Panc1 (cell line): ENCODE measurements around the gene GCNT4. TPM values are rescaled to one million over a fixed set of nuclear protein-coding genes. Genes with fewer than 3 reads are reported as not detected.

ENCODE experiments used
- ATAC-seq: fragments of 200-7000 bp; cut with Tn5 transposase; 2 replicates; pipeline ENCODE4 v1.9.1; 2020; ENCODE audit warnings: mild to moderate bottlenecking, moderate library complexity
- BruUV-seq: library from RNA; stranded (reverse); fragments of 400-500 nt; replicated peaks from 2 replicates; lab custom pipeline; 2021; lab: Mats Ljungman, UMichigan
- CTCF ChIA-PET: fragments of 300-600 bp; sonication (Branson Sonifier 250); formaldehyde crosslinking; loops from one replicate; lab custom pipeline; 2022; ENCODE audit warnings: antibody characterized with exemption; lab: Charles Lee
- POLR2A ChIA-PET: fragments of 300-600 bp; sonication (Branson Sonifier 250); formaldehyde crosslinking; loops from one replicate; lab custom pipeline; 2022; ENCODE audit warnings: antibody characterized with exemption; lab: Charles Lee
- DNase-seq: peaks from one replicate; pipeline ENCODE4 v3.0.0-alpha.2; 2010; ENCODE audit warnings: low read depth, low spot score
- H3K27ac ChIP-seq: 2 replicates; pipeline ENCODE4 v1.5.1; 2011; ENCODE audit warnings: mild to moderate bottlenecking, low read length, inconsistent platforms
- H3K27me3 ChIP-seq: fragments of 200-500 bp; sonication (Bioruptor generic); 2 replicates; pipeline ENCODE4 v1.6.0; 2014; ENCODE audit warnings: low read length, inconsistent platforms; ENCODE audit not compliant: control insufficient read depth, insufficient read depth
- H3K36me3 ChIP-seq: fragments of 200-500 bp; sonication (Bioruptor generic); 2 replicates; pipeline ENCODE4 v1.5.1; 2014; ENCODE audit warnings: inconsistent platforms, mild to moderate bottlenecking, low read length, moderate library complexity; ENCODE audit not compliant: control insufficient read depth, insufficient read depth
- H3K4me1 ChIP-seq: 2 replicates; pipeline ENCODE4 v1.5.1; 2011; ENCODE audit warnings: inconsistent platforms, mild to moderate bottlenecking, low read length, moderate library complexity; ENCODE audit not compliant: control insufficient read depth, insufficient read depth
- H3K4me3 ChIP-seq, 2 experiments: 2 replicates each; pipeline ENCODE4 v1.5.1; 2011 to 2012; ENCODE audit warnings: low read depth in 2 of 2, low read length in 2 of 2, mild to moderate bottlenecking in 2 of 2, inconsistent platforms in 1 of 2, moderate library complexity in 1 of 2
- H3K9me3 ChIP-seq: fragments of 200-500 bp; sonication (Bioruptor generic); 2 replicates; pipeline ENCODE4 v1.5.1; 2014; ENCODE audit warnings: low read depth, mild to moderate bottlenecking, inconsistent platforms, low read length, moderate library complexity; ENCODE audit not compliant: control insufficient read depth, insufficient read depth
- POLR2AphosphoS5 ChIP-seq: IDR thresholded peaks from 2 replicates; pipeline ENCODE4 v1.6.1; 2012; ENCODE audit warnings: mild to moderate bottlenecking, low read depth, low read length, moderate library complexity
- SIN3A ChIP-seq: IDR thresholded peaks from 2 replicates; pipeline ENCODE4 v1.6.1; 2012; ENCODE audit warnings: low read depth, mild to moderate bottlenecking, low read length, moderate library complexity, borderline replicate concordance; ENCODE audit not compliant: insufficient read depth
- TCF7L2 ChIP-seq: IDR thresholded peaks from 2 replicates; pipeline ENCODE4 v1.6.1; 2011; ENCODE audit warnings: mild to moderate bottlenecking, low read depth, low read length, inconsistent platforms
- in situ Hi-C: cut with HindIII; loops from 2 replicates; pipeline ENCODE4 v1.10.0; 2016; ENCODE audit warnings: low sequenced_read_pairs, low pct_unique_long_range_greater_than_20kb
- intact Hi-C: fragments of 100-400 bp; cut with micrococcal nuclease; formaldehyde crosslinking; loops from one replicate; pipeline ENCODE4 v1.10.0; 2022; ENCODE audit not compliant: unreplicated experiment
- total RNA-seq: library from RNA; stranded (reverse); gene quantifications from one replicate; pipeline ENCODE4 v1.2.1, GENCODE V29; 2021; ENCODE audit not compliant: unreplicated experiment
- TF ChIP-seq, protein P1 (sequence below), 2 experiments: IDR thresholded peaks; 2 replicates each; pipeline ENCODE4 v1.6.1; 2011 to 2012; ENCODE audit warnings: low read depth in 2 of 2, control low read depth in 1 of 2, low read length in 1 of 2, mild to moderate bottlenecking in 1 of 2, moderate library complexity in 1 of 2; ENCODE audit not compliant: insufficient read depth in 1 of 2
- TF ChIP-seq, protein P2 (sequence below): fragments of 450-650 bp; IDR thresholded peaks from 2 replicates; pipeline ENCODE4 v1.5.1; 2017; ENCODE audit warnings: mild to moderate bottlenecking

Gene GCNT4
- total RNA-seq, 1 experiment from 2014 or later = 0.33 TPM

DNA sequence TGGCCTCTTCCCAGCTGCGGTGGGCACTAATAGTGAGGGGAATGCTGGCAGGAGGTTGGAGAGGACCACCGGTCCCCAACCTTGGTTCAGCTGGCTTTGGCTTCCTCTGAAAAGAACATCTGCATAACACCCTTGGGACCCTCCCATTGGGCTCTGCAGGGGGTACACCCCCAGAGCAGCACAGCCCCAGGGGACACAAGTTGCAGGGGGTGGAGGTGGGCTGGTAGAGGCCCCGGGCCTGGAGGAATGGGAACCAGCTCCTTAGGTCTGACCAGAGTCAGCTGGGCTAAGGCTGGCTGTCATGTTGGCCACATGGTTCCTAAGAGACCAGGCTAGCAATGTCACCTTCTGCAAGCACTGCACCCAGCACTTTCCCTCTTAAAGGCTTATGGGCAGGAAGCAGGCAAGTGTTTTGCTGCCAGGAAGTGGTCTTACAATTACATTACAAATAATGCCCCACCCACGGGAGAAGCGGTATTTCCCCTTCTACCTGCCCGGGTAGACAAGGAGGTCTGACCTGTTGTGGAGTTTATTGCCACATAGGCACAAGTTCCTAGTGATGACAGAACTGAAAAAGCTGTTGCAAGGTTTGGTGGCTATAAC, 18.1 kb downstream of the GCNT4 start:
- POLR2A ChIA-PET = no interaction called here
- H3K4me1 ChIP-seq = no peaks in the 10 kb centered on the region
- CTCF ChIA-PET = no interaction called here
- no peak overlapping the region for H3K4me3 ChIP-seq
- H3K9me3 ChIP-seq = no peaks in the 10 kb centered on the region
- H3K36me3 ChIP-seq = no peaks in the 10 kb centered on the region
- TF ChIP-seq, protein P1, sequence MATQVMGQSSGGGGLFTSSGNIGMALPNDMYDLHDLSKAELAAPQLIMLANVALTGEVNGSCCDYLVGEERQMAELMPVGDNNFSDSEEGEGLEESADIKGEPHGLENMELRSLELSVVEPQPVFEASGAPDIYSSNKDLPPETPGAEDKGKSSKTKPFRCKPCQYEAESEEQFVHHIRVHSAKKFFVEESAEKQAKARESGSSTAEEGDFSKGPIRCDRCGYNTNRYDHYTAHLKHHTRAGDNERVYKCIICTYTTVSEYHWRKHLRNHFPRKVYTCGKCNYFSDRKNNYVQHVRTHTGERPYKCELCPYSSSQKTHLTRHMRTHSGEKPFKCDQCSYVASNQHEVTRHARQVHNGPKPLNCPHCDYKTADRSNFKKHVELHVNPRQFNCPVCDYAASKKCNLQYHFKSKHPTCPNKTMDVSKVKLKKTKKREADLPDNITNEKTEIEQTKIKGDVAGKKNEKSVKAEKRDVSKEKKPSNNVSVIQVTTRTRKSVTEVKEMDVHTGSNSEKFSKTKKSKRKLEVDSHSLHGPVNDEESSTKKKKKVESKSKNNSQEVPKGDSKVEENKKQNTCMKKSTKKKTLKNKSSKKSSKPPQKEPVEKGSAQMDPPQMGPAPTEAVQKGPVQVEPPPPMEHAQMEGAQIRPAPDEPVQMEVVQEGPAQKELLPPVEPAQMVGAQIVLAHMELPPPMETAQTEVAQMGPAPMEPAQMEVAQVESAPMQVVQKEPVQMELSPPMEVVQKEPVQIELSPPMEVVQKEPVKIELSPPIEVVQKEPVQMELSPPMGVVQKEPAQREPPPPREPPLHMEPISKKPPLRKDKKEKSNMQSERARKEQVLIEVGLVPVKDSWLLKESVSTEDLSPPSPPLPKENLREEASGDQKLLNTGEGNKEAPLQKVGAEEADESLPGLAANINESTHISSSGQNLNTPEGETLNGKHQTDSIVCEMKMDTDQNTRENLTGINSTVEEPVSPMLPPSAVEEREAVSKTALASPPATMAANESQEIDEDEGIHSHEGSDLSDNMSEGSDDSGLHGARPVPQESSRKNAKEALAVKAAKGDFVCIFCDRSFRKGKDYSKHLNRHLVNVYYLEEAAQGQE (IDR thresholded peaks at IDR 0.05; ENCODE audit: insufficient read depth in 1 of 2, low read depth in 2 of 2, low read length in 1 of 2) = no peak
- TF ChIP-seq POLR2AphosphoS5 = no peak
- TF ChIP-seq, protein P2, sequence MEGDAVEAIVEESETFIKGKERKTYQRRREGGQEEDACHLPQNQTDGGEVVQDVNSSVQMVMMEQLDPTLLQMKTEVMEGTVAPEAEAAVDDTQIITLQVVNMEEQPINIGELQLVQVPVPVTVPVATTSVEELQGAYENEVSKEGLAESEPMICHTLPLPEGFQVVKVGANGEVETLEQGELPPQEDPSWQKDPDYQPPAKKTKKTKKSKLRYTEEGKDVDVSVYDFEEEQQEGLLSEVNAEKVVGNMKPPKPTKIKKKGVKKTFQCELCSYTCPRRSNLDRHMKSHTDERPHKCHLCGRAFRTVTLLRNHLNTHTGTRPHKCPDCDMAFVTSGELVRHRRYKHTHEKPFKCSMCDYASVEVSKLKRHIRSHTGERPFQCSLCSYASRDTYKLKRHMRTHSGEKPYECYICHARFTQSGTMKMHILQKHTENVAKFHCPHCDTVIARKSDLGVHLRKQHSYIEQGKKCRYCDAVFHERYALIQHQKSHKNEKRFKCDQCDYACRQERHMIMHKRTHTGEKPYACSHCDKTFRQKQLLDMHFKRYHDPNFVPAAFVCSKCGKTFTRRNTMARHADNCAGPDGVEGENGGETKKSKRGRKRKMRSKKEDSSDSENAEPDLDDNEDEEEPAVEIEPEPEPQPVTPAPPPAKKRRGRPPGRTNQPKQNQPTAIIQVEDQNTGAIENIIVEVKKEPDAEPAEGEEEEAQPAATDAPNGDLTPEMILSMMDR = no peak
- TF ChIP-seq TCF7L2 = no peak
- TF ChIP-seq SIN3A = no peak
- no TSS peak for BruUV-seq
- intact Hi-C loops = no loop called here
- H3K27ac ChIP-seq = no peak overlapping the region
- DNase-seq = no peak
- in situ Hi-C loops = no loop called here
- H3K27me3 ChIP-seq = peaks cover 6% of the 10 kb centered on the region; the same call in 1 of the 2 replicates
- ATAC-seq = no peak

DNA sequence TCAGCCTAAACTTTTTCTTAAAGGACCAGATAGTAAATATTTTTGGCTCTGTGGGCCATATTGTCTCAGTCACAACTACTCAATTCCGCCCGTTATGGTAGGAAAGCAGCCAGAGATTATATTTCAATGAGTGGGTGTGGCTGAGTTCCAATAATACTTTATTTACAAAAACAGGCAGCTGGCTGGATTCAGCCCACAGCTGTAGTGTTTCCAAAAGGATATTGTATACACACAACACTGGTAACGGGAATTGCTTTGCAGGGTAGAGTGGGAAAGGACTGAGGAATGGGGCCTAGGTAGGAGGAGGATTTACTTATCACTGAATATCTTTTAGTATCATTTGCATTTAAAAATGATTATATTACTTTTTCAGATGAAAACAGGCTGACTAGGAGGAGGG, 21.0 kb downstream of the GCNT4 start:
- Histone ChIP-seq H3K9me3 (no peaks in the 10 kb centered on the region), H3K36me3 (no peaks in the 10 kb centered on the region), H3K4me1 (no peaks in the 10 kb centered on the region), H3K4me3 (no peak overlapping the region), H3K27ac (no peak overlapping the region), H3K27me3 (peaks cover 4% of the 10 kb centered on the region; the same call in 1 of the 2 replicates)
- no TSS peak for BruUV-seq
- CTCF ChIA-PET = no interaction called here
- intact Hi-C loops (no loop called here), in situ Hi-C loops (no loop called here)
- DNase-seq = no peak
- TF ChIP-seq SIN3A (no peak), TCF7L2 (no peak), POLR2AphosphoS5 (no peak)
- TF ChIP-seq, protein P2 = no peak
- TF ChIP-seq, protein P1 (IDR thresholded peaks at IDR 0.05; ENCODE audit: insufficient read depth in 1 of 2, low read depth in 2 of 2, low read length in 1 of 2) = no peak
- POLR2A ChIA-PET = no interaction called here
- ATAC-seq = no peak
